ENCODE results near the gene RBBP7.

Gene RBBP7

DNA sequence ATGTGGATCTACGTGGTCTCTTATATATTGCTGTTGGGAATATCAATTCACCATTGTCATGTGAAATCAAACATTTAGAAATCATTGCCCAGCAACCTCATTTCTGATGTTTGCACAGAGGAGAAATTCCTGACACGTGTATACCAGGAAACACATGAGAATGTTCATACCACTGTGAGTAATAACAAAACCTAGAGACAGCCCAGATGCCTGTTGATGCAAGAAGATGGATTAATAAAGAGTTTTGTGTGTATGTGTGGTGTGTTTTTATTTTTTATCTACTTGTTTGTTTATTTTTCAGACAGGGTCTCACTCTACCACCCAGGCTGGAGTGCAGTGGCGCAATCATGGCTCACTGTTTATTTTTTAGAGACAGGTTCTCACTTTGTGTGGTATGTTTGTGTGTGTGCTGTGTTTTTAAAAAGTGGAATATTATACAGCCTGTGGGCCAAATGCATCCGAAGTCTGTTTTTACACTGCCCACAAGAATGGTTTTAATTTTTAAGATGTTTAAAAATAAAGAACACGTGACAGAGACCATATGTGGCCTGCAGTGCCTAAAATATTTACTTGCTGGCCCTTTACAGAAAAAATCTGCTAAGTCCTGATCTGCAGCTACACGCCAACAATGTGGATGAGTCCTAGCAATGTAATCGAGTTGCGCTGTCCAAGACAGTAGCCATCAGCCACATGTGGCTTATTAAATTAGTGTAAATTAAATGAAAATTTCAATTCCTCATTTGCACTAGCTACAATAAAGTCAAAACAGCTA, 44.7 kb downstream of the RBBP7 start:
- DNase-seq = no peak

DNA sequence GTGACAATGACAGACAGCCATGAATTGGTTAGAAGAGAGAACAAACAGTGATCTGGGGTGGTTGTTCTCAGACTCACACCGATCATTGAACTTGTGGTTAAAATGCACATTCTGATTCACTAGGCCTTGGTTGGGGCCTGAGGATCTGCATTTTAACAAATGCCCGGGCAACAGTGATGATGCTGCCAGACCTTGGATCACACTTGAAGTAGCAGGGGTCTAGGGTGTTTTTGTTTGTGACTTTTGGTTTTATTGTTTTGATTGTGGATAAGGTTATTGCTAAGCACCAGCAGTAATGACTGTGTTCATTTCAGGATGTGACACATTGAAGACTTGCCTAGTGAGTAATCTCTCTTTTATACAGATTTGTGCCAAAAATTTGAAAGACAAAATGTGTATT, 47.4 kb downstream of the RBBP7 start:
- no peak for DNase-seq

DNA sequence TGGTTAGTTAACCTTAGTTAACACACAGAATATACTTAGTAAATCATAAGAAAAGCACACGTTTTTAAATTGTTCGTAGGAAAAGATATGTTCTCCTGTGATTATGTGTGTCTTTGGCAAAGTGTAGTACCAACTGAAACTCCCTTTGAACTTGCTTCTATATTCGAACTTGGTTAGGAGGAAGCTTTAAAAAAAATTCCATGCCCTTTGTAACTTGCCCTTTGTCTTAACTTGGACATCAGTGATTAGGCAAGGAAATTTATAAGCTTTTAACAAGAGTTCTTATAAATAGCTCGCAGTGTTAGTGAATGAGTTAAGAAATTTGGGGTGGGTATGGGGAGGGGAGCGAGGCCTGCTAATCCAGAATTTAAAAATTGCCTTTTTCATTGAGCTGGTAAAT, 50.5 kb downstream of the RBBP7 start:
- DNase-seq = no peak

DNA sequence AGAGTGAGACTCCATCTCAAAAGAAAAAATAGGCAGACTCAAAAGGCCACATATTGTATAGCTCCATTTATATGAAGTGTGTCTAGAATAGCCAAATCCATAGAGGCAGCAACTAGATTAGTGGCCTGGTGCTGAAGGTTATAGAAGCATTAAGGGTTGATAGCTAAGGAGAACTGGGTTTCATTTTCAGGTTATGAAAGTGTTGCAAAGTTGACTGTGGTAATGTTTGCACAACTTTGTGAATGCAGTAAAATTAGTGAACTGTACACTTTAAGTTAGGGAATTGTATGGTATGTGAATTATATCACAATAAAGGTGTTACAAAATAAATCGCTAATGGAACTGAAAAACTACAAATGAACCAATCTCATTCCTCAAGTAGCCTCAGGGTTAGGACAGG, 55.6 kb downstream of the RBBP7 start:
- DNase-seq = no peak

DNA sequence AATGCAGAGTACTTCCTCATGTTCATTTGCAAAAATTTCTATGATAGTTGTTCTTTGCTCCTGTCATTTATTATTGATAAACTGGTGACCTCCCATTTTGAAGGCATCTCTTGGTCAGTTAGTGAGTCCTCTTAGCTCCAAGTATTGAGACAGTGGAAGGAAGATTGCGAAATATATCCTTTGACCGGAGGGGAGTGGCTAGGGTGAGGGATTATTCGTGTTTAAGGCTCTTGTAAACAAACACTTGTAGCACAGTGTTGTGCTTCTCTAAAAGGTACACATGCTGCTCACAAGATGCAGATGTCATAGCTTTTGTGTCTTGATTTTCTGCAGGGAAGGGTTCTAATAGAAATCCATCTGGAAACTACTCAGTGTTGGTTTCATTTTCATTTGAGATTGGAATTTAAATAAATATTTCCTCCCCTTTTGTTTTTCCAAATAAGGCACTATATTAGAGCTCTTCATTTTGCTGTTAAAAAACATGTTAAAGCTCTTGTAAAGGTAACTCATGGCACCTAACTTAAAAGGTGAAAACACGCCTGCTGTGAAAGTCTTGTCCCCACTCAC, 62.1 kb downstream of the RBBP7 start:
- no peak for DNase-seq

DNA sequence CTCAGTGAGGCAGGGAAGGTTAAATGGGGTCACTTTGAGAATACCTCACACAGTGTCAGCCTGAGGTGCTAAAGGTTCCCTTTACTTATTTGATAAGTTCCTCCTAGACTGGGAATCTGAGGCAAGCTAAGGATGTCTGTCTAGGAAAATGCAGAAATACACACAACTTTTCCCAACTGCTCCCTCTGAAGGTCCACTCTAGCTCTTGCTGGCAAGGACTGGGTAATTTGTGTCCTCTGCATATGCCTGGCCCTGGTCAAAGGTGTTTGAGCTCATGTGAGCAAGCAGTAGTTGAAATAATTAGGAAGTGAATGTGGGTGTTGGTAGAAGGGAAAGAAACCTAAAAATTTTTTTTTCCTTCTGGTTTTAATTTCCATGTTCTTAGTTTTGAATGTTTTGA, 62.6 kb downstream of the RBBP7 start:
- no peak for DNase-seq

DNA sequence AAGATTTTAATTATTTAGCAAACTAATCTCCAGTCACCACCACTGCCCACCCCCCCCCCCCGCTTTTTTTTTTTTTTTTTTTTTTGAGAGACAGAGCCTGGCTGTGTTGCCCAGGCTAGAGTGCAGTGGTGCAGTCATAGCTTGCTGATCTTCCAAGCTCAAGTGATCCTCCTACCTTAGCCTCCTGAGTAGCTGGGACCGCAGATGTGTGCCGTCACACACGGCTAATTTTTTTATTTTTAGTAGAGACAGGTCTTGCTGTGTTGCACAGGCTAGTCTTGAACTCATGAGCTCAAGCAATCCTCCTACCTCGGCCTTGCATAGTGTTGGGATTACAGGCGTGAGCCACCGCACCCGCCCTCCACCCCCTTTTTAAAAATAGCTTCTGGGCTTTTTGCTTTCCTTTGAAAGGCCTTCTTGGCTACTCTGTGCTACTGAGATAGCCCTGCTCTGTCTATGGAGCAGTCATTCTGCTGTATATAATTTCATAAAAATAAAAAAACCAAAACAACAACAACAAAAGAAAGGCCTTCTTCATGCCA, 65.2 kb downstream of the RBBP7 start:
- no peak for DNase-seq

DNA sequence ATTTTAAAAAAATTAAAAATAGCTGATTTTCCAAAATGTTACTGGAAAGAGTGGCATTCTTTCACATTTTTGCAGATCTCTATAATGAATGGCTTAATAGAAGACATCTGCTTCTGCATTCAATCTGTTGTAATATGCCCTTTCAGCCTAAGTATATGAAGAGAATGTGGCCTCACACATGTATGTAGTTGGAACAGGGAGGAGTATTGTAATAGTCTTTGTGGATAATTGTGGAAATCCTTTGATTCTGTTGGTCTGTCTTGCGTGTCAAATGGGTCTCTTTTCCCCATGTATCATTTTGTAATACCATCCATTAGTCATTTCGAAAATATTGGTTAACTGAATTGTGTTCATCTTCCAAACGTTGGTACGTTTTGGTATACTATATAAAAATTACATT, 72.3 kb downstream of the RBBP7 start:
- no peak for DNase-seq

DNA sequence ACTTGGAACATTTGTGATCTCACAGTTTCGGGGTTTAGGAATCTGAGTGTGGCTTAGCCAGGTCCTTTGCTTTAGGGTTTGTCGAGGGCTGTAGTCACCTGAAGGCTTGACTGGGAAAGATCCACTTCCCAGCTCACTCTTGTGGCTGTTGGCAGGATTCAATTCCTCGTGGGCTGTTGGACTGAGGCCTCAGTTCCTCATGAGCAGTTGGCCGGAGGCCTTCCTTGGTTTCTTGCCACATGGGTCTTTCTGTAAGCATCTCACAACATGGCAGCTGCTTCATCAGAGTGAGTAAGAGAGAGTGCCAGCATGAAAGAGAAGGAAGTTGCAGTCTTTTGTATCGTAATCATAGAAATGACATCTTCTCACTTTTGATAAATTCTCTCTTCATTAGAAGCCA, 72.8 kb downstream of the RBBP7 start:
- no peak for DNase-seq

DNA sequence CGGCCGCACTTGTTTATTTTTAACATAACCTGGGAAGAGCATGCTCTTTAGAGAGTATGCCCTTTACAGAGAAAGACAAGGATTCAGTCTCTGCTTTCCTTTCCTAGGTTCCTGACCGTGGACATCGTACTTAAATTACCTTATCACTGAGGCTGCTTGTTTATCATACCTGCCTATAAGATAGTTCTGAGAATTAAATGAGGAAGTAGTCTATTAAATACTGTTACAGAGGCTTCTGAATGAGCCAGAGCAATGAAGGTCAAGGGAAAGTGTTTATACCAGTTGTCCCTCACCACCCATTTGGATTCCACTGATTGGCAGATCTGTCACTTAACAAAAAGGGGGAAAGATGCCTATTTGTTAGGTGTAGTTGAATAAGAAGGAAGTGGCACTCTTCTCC, 73.9 kb downstream of the RBBP7 start:
- DNase-seq = no peak

All from NCI-H510A (cell line).